Osteocyte (in vitro differentiated cells): Measurements from ENCODE around the gene BSDC1. TPM values are rescaled to one million over a fixed set of nuclear protein-coding genes. Genes with fewer than 3 reads are reported as not detected.

Source experiments
- DNase-seq: peaks from one replicate; pipeline ENCODE4 v3.0.0; 2021; ENCODE audit warnings: mixed read lengths; ENCODE audit not compliant: unreplicated experiment; ENCODE audit errors: extremely low spot score
- H3K27ac Mint-ChIP-seq: one replicate; pipeline ENCODE4 v1.8.0; 2021; ENCODE audit warnings: mild to moderate bottlenecking, mixed read lengths; ENCODE audit not compliant: unreplicated experiment
- H3K27me3 Mint-ChIP-seq: one replicate; pipeline ENCODE4 v1.8.0; 2021; ENCODE audit warnings: mixed read lengths; ENCODE audit not compliant: unreplicated experiment
- H3K36me3 Mint-ChIP-seq: one replicate; pipeline ENCODE4 v1.8.0; 2021; ENCODE audit warnings: mixed read lengths; ENCODE audit not compliant: unreplicated experiment
- H3K4me1 Mint-ChIP-seq: one replicate; pipeline ENCODE4 v1.8.0; 2021; ENCODE audit warnings: mixed read lengths; ENCODE audit not compliant: unreplicated experiment
- H3K4me3 Mint-ChIP-seq: one replicate; pipeline ENCODE4 v1.8.0; 2021; ENCODE audit warnings: mild to moderate bottlenecking, moderate library complexity, mixed read lengths; ENCODE audit not compliant: unreplicated experiment
- H3K9me3 Mint-ChIP-seq: one replicate; pipeline ENCODE4 v1.8.0; 2021; ENCODE audit warnings: mixed read lengths; ENCODE audit not compliant: unreplicated experiment
- CTCF ChIP-seq: fragments of 200-600 bp; sonication (generic); IDR thresholded peaks from 2 replicates; pipeline ENCODE4 v1.5.0; 2021; ENCODE audit warnings: antibody characterized with exemption, mild to moderate bottlenecking, moderate library complexity
- total RNA-seq: library from RNA; stranded (reverse); gene quantifications from 2 replicates; pipeline ENCODE4 v1.2.1, GENCODE V29; 2021

BSDC1 gene
- total RNA-seq, 1 donor from 2014 or later, result 77.4 TPM

GRCh38 chr1:32333251-32333963 lies 60.8 kb downstream of the BSDC1 start:
- Mint-ChIP-seq H3K4me1 (peaks cover 30% of the 10 kb centered on the region), H3K36me3 (peaks cover 31% of the 10 kb centered on the region), H3K9me3 (no peaks in the 10 kb centered on the region), H3K27me3 (no peaks in the 10 kb centered on the region), H3K4me3 (peak overlapping the region; percentile 92), H3K27ac (peak overlapping the region; percentile 52)
- DNase-seq, result no peak
- no peak for TF ChIP-seq CTCF

GRCh38 chr1:32332290-32333079 lies 61.8 kb downstream of the BSDC1 start:
- DNase-seq, result no peak
- Mint-ChIP-seq H3K4me3 (no peak overlapping the region), H3K4me1 (peaks cover 26% of the 10 kb centered on the region), H3K27ac (peak overlapping the region; percentile 63), H3K9me3 (no peaks in the 10 kb centered on the region), H3K27me3 (no peaks in the 10 kb centered on the region), H3K36me3 (peaks cover 35% of the 10 kb centered on the region)
- no peak for TF ChIP-seq CTCF

- Mint-ChIP-seq H3K27me3 (no peaks in the 10 kb centered on the region), H3K4me3 (no peak overlapping the region), H3K9me3 (no peaks in the 10 kb centered on the region), H3K27ac (peak overlapping the region; percentile 63), H3K36me3 (peaks cover 35% of the 10 kb centered on the region), H3K4me1 (peaks cover 18% of the 10 kb centered on the region)
- no peak for TF ChIP-seq CTCF
- DNase-seq, result no peak
These were observed 62.7 kb downstream of the BSDC1 start for GRCh38 chr1:32331549-32331948.

- Mint-ChIP-seq H3K4me1 (peaks cover 18% of the 10 kb centered on the region), H3K9me3 (no peaks in the 10 kb centered on the region), H3K36me3 (peaks cover 35% of the 10 kb centered on the region), H3K27ac (peak overlapping the region; percentile 8), H3K27me3 (no peaks in the 10 kb centered on the region), H3K4me3 (no peak overlapping the region)
- TF ChIP-seq CTCF, result no peak
- no peak for DNase-seq
These were observed 63.6 kb downstream of the BSDC1 start for GRCh38 chr1:32330558-32331151.

- Mint-ChIP-seq H3K27me3 (no peaks in the 10 kb centered on the region), H3K27ac (no peak overlapping the region), H3K36me3 (peaks cover 37% of the 10 kb centered on the region), H3K4me3 (no peak overlapping the region), H3K4me1 (peaks cover 17% of the 10 kb centered on the region), H3K9me3 (no peaks in the 10 kb centered on the region)
- DNase-seq, result no peak
- no peak for TF ChIP-seq CTCF
These were observed 64.2 kb downstream of the BSDC1 start for GRCh38 chr1:32329931-32330466.
